PFSK-1 (cell line): Measurements from ENCODE around the gene DNAAF3.

ENCODE experiments used
- POLR2AphosphoS5 ChIP-seq: IDR thresholded peaks from 2 replicates; pipeline ENCODE4 v1.6.1; 2012; ENCODE audit warnings: low read depth, mild to moderate bottlenecking, control low read depth, low read length, moderate library complexity
- SIN3A ChIP-seq: IDR thresholded peaks from 2 replicates; pipeline ENCODE4 v1.6.1; 2012; ENCODE audit warnings: mild to moderate bottlenecking, low read length, moderate library complexity, borderline replicate concordance; ENCODE audit not compliant: insufficient read depth
- TAF1 ChIP-seq: IDR thresholded peaks from 2 replicates; pipeline ENCODE4 v1.6.1; 2012; ENCODE audit warnings: low read length, control low read depth, borderline replicate concordance; ENCODE audit not compliant: insufficient read depth
- TF ChIP-seq, protein P1 (sequence below), 2 experiments: IDR thresholded peaks; 2 replicates each; pipeline versions ENCODE4 v1.6.1 to v1.8.0; 2011 to 2012; ENCODE audit warnings: low read depth in 2 of 2, low read length in 2 of 2, control low read depth in 1 of 2, inconsistent platforms in 1 of 2, mild to moderate bottlenecking in 1 of 2, moderate library complexity in 1 of 2; ENCODE audit not compliant: insufficient read depth in 1 of 2

DNA sequence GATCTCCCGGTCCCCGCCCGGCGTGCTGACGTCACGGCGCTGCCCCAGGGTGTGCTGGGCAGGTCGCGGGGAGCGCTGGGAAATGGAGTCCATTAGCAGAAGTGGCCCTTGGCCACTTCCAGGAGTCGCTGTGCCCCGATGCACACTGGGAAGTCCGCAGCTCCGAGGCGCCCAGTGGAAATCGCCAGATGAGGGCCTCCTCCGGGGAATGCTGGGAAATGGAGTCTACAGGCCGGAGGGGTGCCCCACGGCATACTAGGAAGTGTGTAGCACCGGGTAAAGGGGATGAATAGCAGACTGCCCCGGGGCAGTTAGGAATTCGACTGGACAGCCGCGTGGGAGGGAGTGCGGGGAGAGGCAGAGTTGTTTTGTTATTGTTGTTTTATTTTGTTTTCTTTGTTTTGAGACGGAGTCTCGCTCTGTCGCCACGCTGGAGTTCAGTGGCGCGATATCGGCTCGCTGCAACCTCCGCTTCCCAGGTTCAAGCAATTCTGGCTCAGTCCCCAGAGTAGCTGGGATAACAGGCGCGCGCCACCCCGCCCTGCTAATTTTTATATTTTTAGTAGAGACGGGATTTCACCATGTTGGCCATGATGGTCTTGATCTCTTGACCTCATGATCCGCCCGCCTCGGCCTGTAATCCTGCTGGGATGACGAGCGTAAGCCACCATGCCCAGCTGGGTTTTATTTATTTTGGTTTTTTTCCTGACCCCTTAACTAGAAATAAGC is 48.6 kb downstream of the DNAAF3 start:
- TF ChIP-seq POLR2AphosphoS5 (peak; percentile 79; the same call in 1 of the 2 replicates), SIN3A (no peak), TAF1 (peak; percentile 51; the same call in 1 of the 2 replicates)
- TF ChIP-seq, protein P1, sequence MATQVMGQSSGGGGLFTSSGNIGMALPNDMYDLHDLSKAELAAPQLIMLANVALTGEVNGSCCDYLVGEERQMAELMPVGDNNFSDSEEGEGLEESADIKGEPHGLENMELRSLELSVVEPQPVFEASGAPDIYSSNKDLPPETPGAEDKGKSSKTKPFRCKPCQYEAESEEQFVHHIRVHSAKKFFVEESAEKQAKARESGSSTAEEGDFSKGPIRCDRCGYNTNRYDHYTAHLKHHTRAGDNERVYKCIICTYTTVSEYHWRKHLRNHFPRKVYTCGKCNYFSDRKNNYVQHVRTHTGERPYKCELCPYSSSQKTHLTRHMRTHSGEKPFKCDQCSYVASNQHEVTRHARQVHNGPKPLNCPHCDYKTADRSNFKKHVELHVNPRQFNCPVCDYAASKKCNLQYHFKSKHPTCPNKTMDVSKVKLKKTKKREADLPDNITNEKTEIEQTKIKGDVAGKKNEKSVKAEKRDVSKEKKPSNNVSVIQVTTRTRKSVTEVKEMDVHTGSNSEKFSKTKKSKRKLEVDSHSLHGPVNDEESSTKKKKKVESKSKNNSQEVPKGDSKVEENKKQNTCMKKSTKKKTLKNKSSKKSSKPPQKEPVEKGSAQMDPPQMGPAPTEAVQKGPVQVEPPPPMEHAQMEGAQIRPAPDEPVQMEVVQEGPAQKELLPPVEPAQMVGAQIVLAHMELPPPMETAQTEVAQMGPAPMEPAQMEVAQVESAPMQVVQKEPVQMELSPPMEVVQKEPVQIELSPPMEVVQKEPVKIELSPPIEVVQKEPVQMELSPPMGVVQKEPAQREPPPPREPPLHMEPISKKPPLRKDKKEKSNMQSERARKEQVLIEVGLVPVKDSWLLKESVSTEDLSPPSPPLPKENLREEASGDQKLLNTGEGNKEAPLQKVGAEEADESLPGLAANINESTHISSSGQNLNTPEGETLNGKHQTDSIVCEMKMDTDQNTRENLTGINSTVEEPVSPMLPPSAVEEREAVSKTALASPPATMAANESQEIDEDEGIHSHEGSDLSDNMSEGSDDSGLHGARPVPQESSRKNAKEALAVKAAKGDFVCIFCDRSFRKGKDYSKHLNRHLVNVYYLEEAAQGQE (IDR thresholded peaks at IDR 0.05; ENCODE audit: insufficient read depth in 1 of 2, low read depth in 2 of 2, low read length in 2 of 2), result no peak
